ENCODE data around the gene MSANTD1.

- no peak for TF ChIP-seq CTCF (IDR thresholded peaks at IDR 0.05; ENCODE audit: insufficient read depth, low read length)
- TF ChIP-seq POLR2AphosphoS5 (IDR thresholded peaks at IDR 0.05; ENCODE audit: low read depth), result no peak
- no peak for TF ChIP-seq REST (IDR thresholded peaks at IDR 0.05; ENCODE audit: insufficient replicate concordance, low read depth)
- no peak for TF ChIP-seq SPI1 (IDR thresholded peaks at IDR 0.05; ENCODE audit: borderline replicate concordance, low read depth)
- no peak for TF ChIP-seq GABPA (IDR thresholded peaks at IDR 0.05; ENCODE audit: low read depth)
Measured at GRCh38 chr4:3293401-3294391, 44.7 kb downstream of the MSANTD1 start.

Data from HL-60 (cell line).